H9 (cell line): ENCODE data around the gene BEGAIN. TPM values are rescaled to one million over a fixed set of nuclear protein-coding genes. Genes with fewer than 3 reads are reported as not detected.

Experiments
- DNase-seq: peaks from one replicate; pipeline ENCODE4 v3.0.0-alpha.2; 2017
- H2AFZ ChIP-seq: one replicate; pipeline ENCODE4 v1.6.1; 2013; ENCODE audit warnings: mild to moderate bottlenecking, low read length, control low read depth, moderate library complexity
- H2AK5ac ChIP-seq: 2 replicates; pipeline ENCODE4 v1.6.1; 2013; ENCODE audit warnings: low read length, control low read depth, mixed read lengths; ENCODE audit not compliant: insufficient read length
- H2BK120ac ChIP-seq: one replicate; pipeline ENCODE4 v1.6.1; 2013; ENCODE audit warnings: low read depth, mild to moderate bottlenecking, low read length, control low read depth, inconsistent platforms; ENCODE audit not compliant: poor library complexity, severe bottlenecking
- H2BK12ac ChIP-seq: 2 replicates; pipeline ENCODE4 v1.6.1; 2013; ENCODE audit warnings: low read length, control low read depth, mixed read lengths, low read depth; ENCODE audit not compliant: insufficient read length
- H2BK15ac ChIP-seq: 2 replicates; pipeline ENCODE4 v1.6.1; 2013; ENCODE audit warnings: low read depth, low read length, control low read depth
- H2BK20ac ChIP-seq: one replicate; pipeline ENCODE4 v1.6.1; 2013; ENCODE audit warnings: low read depth, mild to moderate bottlenecking, low read length, control low read depth, inconsistent platforms; ENCODE audit not compliant: poor library complexity, severe bottlenecking
- H2BK5ac ChIP-seq: 2 replicates; pipeline ENCODE4 v1.6.1; 2013; ENCODE audit warnings: low read length, control low read depth, mixed read lengths; ENCODE audit not compliant: insufficient read length
- H3K14ac ChIP-seq: 2 replicates; pipeline ENCODE4 v1.6.1; 2013; ENCODE audit warnings: low read length, control low read depth; ENCODE audit not compliant: insufficient read depth
- H3K18ac ChIP-seq: 2 replicates; pipeline ENCODE4 v1.6.1; 2013; ENCODE audit warnings: low read depth, mild to moderate bottlenecking, mixed read lengths, low read length, control low read depth; ENCODE audit not compliant: insufficient read length
- H3K23ac ChIP-seq: 2 replicates; pipeline ENCODE4 v1.6.1; 2013; ENCODE audit warnings: low read length, control low read depth, mixed read lengths, low read depth; ENCODE audit not compliant: insufficient read length
- H3K23me2 ChIP-seq: 2 replicates; pipeline ENCODE4 v1.6.1; 2013; ENCODE audit warnings: low read depth, mild to moderate bottlenecking, mixed read lengths, low read length, control low read depth; ENCODE audit not compliant: insufficient read length, poor library complexity, severe bottlenecking
- H3K27ac ChIP-seq: 2 replicates; pipeline ENCODE4 v1.5.1; 2013; ENCODE audit warnings: low read length, control low read depth, mixed read lengths, low read depth; ENCODE audit not compliant: insufficient read length
- H3K27me3 ChIP-seq: 2 replicates; pipeline ENCODE4 v1.6.1; 2013; ENCODE audit warnings: low read length, control low read depth, inconsistent platforms; ENCODE audit not compliant: insufficient read depth
- H3K4ac ChIP-seq: 2 replicates; pipeline ENCODE4 v1.6.1; 2013; ENCODE audit warnings: low read depth, mild to moderate bottlenecking, control low read depth, inconsistent platforms, low read length, moderate library complexity
- H3K4me1 ChIP-seq: 2 replicates; pipeline ENCODE4 v1.6.1; 2013; ENCODE audit warnings: low read length, control low read depth, inconsistent platforms; ENCODE audit not compliant: insufficient read depth
- H3K4me2 ChIP-seq: 2 replicates; pipeline ENCODE4 v1.6.1; 2013; ENCODE audit warnings: low read length, control low read depth, mixed read lengths; ENCODE audit not compliant: insufficient read length, insufficient read depth
- H3K56ac ChIP-seq: 2 replicates; pipeline ENCODE4 v1.6.1; 2013; ENCODE audit warnings: low read depth, mild to moderate bottlenecking, mixed read lengths, low read length, control low read depth; ENCODE audit not compliant: insufficient read length
- H3K79me1 ChIP-seq: 2 replicates; pipeline ENCODE4 v1.6.1; 2013; ENCODE audit warnings: low read depth, mild to moderate bottlenecking, moderate library complexity, low read length, control low read depth, inconsistent platforms; ENCODE audit not compliant: insufficient read depth, poor library complexity, severe bottlenecking
- H3K79me2 ChIP-seq: 2 replicates; pipeline ENCODE4 v1.6.1; 2013; ENCODE audit warnings: low read length, control low read depth, inconsistent platforms; ENCODE audit not compliant: insufficient read depth
- H3K9ac ChIP-seq: 2 replicates; pipeline ENCODE4 v1.6.1; 2013; ENCODE audit warnings: low read length, control low read depth, mixed read lengths; ENCODE audit not compliant: insufficient read length; ENCODE audit errors: extremely low read depth
- H3K9me3 ChIP-seq: one replicate; pipeline ENCODE4 v1.6.1; 2013; ENCODE audit warnings: low read depth, low read length, inconsistent platforms; ENCODE audit not compliant: control insufficient read depth
- H3T11ph ChIP-seq: one replicate; pipeline ENCODE4 v1.6.1; 2013; ENCODE audit warnings: mild to moderate bottlenecking, low read length, control low read depth, inconsistent platforms
- H4K20me1 ChIP-seq: one replicate; pipeline ENCODE4 v1.6.1; 2013; ENCODE audit not compliant: control insufficient read depth, insufficient read length, insufficient read depth
- H4K5ac ChIP-seq: 2 replicates; pipeline ENCODE4 v1.6.1; 2013; ENCODE audit warnings: low read depth, mild to moderate bottlenecking, mixed read lengths, low read length, control low read depth; ENCODE audit not compliant: insufficient read length
- H4K8ac ChIP-seq: replicated peaks from 2 replicates; pipeline ENCODE4 v1.6.1; 2013; ENCODE audit warnings: low read length, control low read depth, mixed read lengths, low read depth; ENCODE audit not compliant: insufficient read length
- H4K91ac ChIP-seq: 2 replicates; pipeline ENCODE4 v1.6.1; 2013; ENCODE audit warnings: low read depth, mild to moderate bottlenecking, moderate library complexity, mixed read lengths, low read length, control low read depth; ENCODE audit not compliant: insufficient read length
- H3K27ac Mint-ChIP-seq, 3 experiments: 2 replicates in 2 of 3; 3 replicates in 1 of 3; pipeline ENCODE4 v1.8.0; 2020 to 2021; ENCODE audit warnings: mixed read lengths in 3 of 3, mild to moderate bottlenecking in 1 of 3, moderate library complexity in 1 of 3
- H3K27me3 Mint-ChIP-seq: 2 replicates; pipeline ENCODE4 v1.8.0; 2021; ENCODE audit warnings: low read depth, mild to moderate bottlenecking, moderate library complexity, mixed read lengths
- H3K36me3 Mint-ChIP-seq, 3 experiments: 2 replicates in 2 of 3; 3 replicates in 1 of 3; pipeline ENCODE4 v1.8.0; 2020 to 2021; ENCODE audit warnings: low read depth in 3 of 3, mixed read lengths in 3 of 3; ENCODE audit not compliant: insufficient read depth in 1 of 3
- H3K4me1 Mint-ChIP-seq, 2 experiments: 2 replicates each; pipeline ENCODE4 v1.8.0; 2020; ENCODE audit warnings: mixed read lengths in 2 of 2
- H3K4me3 Mint-ChIP-seq, 2 experiments: 2 replicates in 1 of 2; 3 replicates in 1 of 2; pipeline ENCODE4 v1.8.0; 2020 to 2021; ENCODE audit warnings: mild to moderate bottlenecking in 2 of 2, mixed read lengths in 2 of 2, moderate library complexity in 1 of 2
- H3K9me3 Mint-ChIP-seq, 2 experiments: 2 replicates in 1 of 2; 3 replicates in 1 of 2; pipeline ENCODE4 v1.8.0; 2020; ENCODE audit warnings: mild to moderate bottlenecking in 2 of 2, mixed read lengths in 2 of 2, moderate library complexity in 1 of 2
- CTCF ChIP-seq: fragments of 200-600 bp; sonication (generic); conservative IDR thresholded peaks from 3 replicates; pipeline ENCODE4 v1.8.0; 2021; ENCODE audit warnings: antibody characterized with exemption, mild to moderate bottlenecking
- WGBS: extraction: QIAGEN DNeasy Blood & Tissue Kit; methylation state at CpG from one replicate; pipeline ENCODE4 v1.1.7; 2013; ENCODE audit warnings: missing lambda C conversion rate, low lambda C conversion rate, mixed read lengths; ENCODE audit not compliant: insufficient read length; ENCODE audit errors: extremely low coverage; 5-methylcytosine and 5-hydroxymethylcytosine counted together
- total RNA-seq: library from RNA; stranded (reverse); gene quantifications from 2 replicates; pipeline ENCODE4 v1.2.1, GENCODE V29; 2021

Gene BEGAIN
- total RNA-seq, 1 experiment from 2014 or later, result 2.6 TPM

GRCh38 chr14:100556140-100556475 lies 31.1 kb downstream of the BEGAIN start:
- no CpG with 5 or more reads among the region's 12 CpGs for WGBS
- no peak overlapping the region for H2BK12ac ChIP-seq

More at GRCh38 chr14:100556140-100556475, 31.1 kb downstream of the BEGAIN start:
- H4K8ac ChIP-seq, result no peak overlapping the region
- H3T11ph ChIP-seq, result no peak overlapping the region
- no peak overlapping the region for H4K5ac ChIP-seq
- H3K14ac ChIP-seq, result no peak overlapping the region
- H3K4me1 ChIP-seq, result no peaks in the 10 kb centered on the region; the same call in 1 of the 2 replicates
- H3K23me2 ChIP-seq, result no peaks in the 10 kb centered on the region
- H3K9ac ChIP-seq, result no peak overlapping the region
- Mint-ChIP-seq H3K36me3 (no peaks in the 10 kb centered on the region), H3K4me3 (no peak overlapping the region), H3K4me1 (peaks cover 14 to 37% of the 10 kb centered on the region in 2 experiments), H3K27me3 (peaks cover 35% of the 10 kb centered on the region), H3K27ac (no peak overlapping the region; a peak in 1 of 7 replicates), H3K9me3 (no peaks in the 10 kb centered on the region)
- H3K4me2 ChIP-seq, result no peak overlapping the region
- DNase-seq, result no peak
- no peak overlapping the region for H2BK120ac ChIP-seq
- no peak overlapping the region for H3K56ac ChIP-seq
- no peak overlapping the region for H2BK5ac ChIP-seq
- H3K27me3 ChIP-seq, result no peaks in the 10 kb centered on the region
- H3K4ac ChIP-seq, result no peak overlapping the region
- H4K20me1 ChIP-seq, result no peaks in the 10 kb centered on the region
- H3K18ac ChIP-seq, result no peak overlapping the region
- no peaks in the 10 kb centered on the region for H3K79me2 ChIP-seq
- H3K27ac ChIP-seq, result no peak overlapping the region
- no peak overlapping the region for H2AK5ac ChIP-seq
- no peak overlapping the region for H2AFZ ChIP-seq
- H3K79me1 ChIP-seq, result no peaks in the 10 kb centered on the region
- no peak overlapping the region for H4K91ac ChIP-seq
- no peak overlapping the region for H3K23ac ChIP-seq
- H2BK15ac ChIP-seq, result no peak overlapping the region
- H3K9me3 ChIP-seq, result no peaks in the 10 kb centered on the region
- no peak for TF ChIP-seq CTCF
- no peak overlapping the region for H2BK20ac ChIP-seq
